ENCODE data around the gene RXFP4. TPM values are rescaled to one million over a fixed set of nuclear protein-coding genes. Genes with fewer than 3 reads are reported as not detected.
"Not testable (repeated sequence)": the region's sequence is repeated elsewhere in the genome, so short reads cannot be mapped to it uniquely, and the experiment has no call there.

The RXFP4 gene
- total RNA-seq, 4 donors from 2014 or later, result not detected

GRCh38 chr1:155920717-155921116, 20.7 kb upstream of the RXFP4 start:
- no peak overlapping the region for H3K4me3 ChIP-seq (ENCODE audit: low read depth, poor library complexity, severe bottlenecking)
- 90 to 100% methylated on average over 3 of the region's 3 CpGs for WGBS, 2 donors
- DNase-seq (ENCODE audit: low spot score in 2 of 2), result no peak
- intact Hi-C loops (cut with DNase I; ENCODE audit: low total_unique reads), result no loop called here
- no peak for TF ChIP-seq POLR2A (IDR thresholded peaks at IDR 0.05)
- TF ChIP-seq, protein P1, sequence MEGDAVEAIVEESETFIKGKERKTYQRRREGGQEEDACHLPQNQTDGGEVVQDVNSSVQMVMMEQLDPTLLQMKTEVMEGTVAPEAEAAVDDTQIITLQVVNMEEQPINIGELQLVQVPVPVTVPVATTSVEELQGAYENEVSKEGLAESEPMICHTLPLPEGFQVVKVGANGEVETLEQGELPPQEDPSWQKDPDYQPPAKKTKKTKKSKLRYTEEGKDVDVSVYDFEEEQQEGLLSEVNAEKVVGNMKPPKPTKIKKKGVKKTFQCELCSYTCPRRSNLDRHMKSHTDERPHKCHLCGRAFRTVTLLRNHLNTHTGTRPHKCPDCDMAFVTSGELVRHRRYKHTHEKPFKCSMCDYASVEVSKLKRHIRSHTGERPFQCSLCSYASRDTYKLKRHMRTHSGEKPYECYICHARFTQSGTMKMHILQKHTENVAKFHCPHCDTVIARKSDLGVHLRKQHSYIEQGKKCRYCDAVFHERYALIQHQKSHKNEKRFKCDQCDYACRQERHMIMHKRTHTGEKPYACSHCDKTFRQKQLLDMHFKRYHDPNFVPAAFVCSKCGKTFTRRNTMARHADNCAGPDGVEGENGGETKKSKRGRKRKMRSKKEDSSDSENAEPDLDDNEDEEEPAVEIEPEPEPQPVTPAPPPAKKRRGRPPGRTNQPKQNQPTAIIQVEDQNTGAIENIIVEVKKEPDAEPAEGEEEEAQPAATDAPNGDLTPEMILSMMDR (IDR thresholded peaks at IDR 0.05), result no peak

DNA sequence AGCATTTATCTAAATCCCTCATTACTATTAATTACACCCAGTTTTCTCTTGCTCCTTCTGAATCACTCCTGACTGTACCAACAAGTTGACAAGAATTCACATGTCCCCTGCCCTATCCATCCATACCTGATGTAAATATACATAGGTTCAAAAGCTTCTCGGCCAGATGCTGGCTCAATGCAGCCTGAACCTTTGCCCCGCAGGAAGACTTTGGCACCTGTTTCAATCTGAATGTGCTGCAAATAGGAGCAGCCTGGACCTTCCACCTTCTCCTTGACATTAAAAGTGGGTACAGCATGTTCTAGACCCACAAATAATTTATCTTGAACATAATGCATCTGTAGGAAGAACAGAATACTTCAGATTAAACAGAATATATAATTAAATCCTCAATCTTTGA, 15.9 kb upstream of the RXFP4 start:
- DNase-seq (ENCODE audit: low spot score in 2 of 2), result no peak
- 94 to 100% methylated on average over 2 of the region's 2 CpGs for WGBS, 2 donors

DNA sequence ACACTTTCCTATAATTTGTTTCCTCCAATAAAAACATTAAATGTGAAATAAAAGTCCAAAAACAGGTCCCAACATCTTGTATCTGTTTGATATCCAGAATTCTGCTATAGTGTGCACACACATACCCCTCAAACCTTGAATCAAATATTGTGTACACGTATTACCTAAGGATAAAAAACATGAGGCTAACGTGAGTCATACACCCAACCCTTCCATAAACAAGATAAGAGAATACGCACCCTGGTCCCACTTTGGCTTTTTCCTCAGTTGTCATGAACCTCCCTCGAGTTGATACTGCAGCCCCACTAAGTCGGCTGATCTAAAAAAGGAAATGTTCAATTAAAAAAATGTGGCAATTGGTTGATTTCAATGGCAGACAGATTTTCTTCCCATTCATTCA, 12.4 kb upstream of the RXFP4 start:
- no peak for DNase-seq (ENCODE audit: low spot score in 2 of 2)
- no peak overlapping the region for H3K4me3 ChIP-seq (ENCODE audit: low read depth, poor library complexity, severe bottlenecking)
- 51 to 58% methylated on average over 5 of the region's 5 CpGs for WGBS, 2 donors
- TF ChIP-seq, protein P1 (IDR thresholded peaks at IDR 0.05), result no peak
- TF ChIP-seq POLR2A (IDR thresholded peaks at IDR 0.05), result no peak
- intact Hi-C loops (cut with DNase I; ENCODE audit: low total_unique reads), result no loop called here

More for the DNA sequence above, 15.9 kb upstream of the RXFP4 start:
- intact Hi-C loops (cut with DNase I; ENCODE audit: low total_unique reads), result no loop called here
- no peak overlapping the region for H3K4me3 ChIP-seq (ENCODE audit: low read depth, poor library complexity, severe bottlenecking)
- TF ChIP-seq POLR2A (IDR thresholded peaks at IDR 0.05), result no peak
- TF ChIP-seq, protein P1 (IDR thresholded peaks at IDR 0.05), result no peak

DNA sequence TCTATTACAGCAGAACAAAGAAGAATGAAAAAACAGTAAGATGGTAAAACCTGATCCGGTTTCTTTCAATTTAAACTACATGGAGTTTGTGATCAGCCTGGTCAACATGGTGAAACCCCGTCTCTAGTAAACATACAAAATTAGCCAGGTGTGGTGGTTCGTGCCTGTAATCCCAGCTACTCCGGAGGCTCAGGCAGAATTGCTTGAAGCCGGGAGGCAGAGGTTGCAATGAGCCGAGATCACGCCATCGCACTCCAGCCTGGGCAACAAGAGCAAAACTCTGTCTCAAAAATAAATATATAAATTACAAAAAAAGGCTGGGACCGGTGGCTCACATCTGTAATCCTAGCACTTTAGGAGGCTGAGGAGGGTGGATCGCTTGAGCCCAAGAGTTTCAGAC, 10.7 kb upstream of the RXFP4 start:
- 72 to 77% methylated on average over 10 of the region's 10 CpGs for WGBS, 2 donors
- H3K4me3 ChIP-seq (ENCODE audit: low read depth, poor library complexity, severe bottlenecking); intact Hi-C loops (cut with DNase I; ENCODE audit: low total_unique reads): not testable (repeated sequence)
- DNase-seq (ENCODE audit: low spot score in 2 of 2), result peak in 1 of 2 donors; percentile 65

- 60 to 63% methylated on average over 7 of the region's 7 CpGs for WGBS, 2 donors
- no peak overlapping the region for H3K4me3 ChIP-seq (ENCODE audit: low read depth, poor library complexity, severe bottlenecking)
- intact Hi-C loops (cut with DNase I; ENCODE audit: low total_unique reads), result no loop called here
- DNase-seq (ENCODE audit: low spot score in 2 of 2), result peak in 1 of 2 donors; percentile 80
- TF ChIP-seq POLR2A (IDR thresholded peaks at IDR 0.05), result no peak
- TF ChIP-seq, protein P1 (IDR thresholded peaks at IDR 0.05), result no peak
Measured at GRCh38 chr1:155931332-155932038, 10.0 kb upstream of the RXFP4 start.

DNA sequence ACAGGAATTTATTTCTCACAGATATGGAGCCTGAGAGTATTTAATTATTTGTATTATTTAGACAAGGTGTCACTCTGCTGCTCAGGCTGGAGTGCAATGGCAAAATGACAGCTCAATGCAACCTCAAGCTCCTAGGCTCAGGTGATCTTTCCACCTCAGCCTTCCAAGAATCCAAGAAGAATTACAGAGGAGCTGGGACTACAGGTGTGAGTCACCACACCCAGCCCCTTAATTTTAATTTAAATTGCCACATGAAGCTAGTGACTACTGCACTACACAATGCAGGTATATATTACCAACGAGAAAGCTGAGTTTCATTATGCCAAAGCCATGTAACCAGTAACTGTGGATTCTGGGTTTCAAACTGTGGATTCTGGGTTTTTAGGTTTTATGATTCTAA, 9.4 kb upstream of the RXFP4 start:
- WGBS, 2 donors, result 24 to 50% methylated on average over 1 of the region's 1 CpG
- intact Hi-C loops (cut with DNase I; ENCODE audit: low total_unique reads), result no loop called here
- TF ChIP-seq, protein P1 (IDR thresholded peaks at IDR 0.05), result no peak
- TF ChIP-seq POLR2A (IDR thresholded peaks at IDR 0.05), result no peak
- DNase-seq (ENCODE audit: low spot score in 2 of 2), result no peak
- no peak overlapping the region for H3K4me3 ChIP-seq (ENCODE audit: low read depth, poor library complexity, severe bottlenecking)

Data from lower leg skin (tissue), 4 donors.